Immature natural killer cell (primary cell): ENCODE results near the gene SNX20. TPM values are rescaled to one million over a fixed set of nuclear protein-coding genes. Genes with fewer than 3 reads are reported as not detected.

Source experiments
- DNase-seq, 3 donors: peaks; one replicate each; pipeline ENCODE4 v3.0.0; 2022; ENCODE audit warnings: mixed read lengths in 1 of 3
- H3K27ac Mint-ChIP-seq, 6 donors: one replicate each; pipeline ENCODE4 v1.8.0; 2020; ENCODE audit warnings: mixed read lengths in 6 of 6, mild to moderate bottlenecking in 5 of 6, inconsistent platforms in 4 of 6, moderate library complexity in 3 of 6
- H3K27me3 Mint-ChIP-seq, 3 donors: one replicate each; pipeline ENCODE4 v1.8.0; 2020 to 2021; ENCODE audit warnings: low read depth in 3 of 3, mild to moderate bottlenecking in 3 of 3, mixed read lengths in 3 of 3, moderate library complexity in 3 of 3, inconsistent platforms in 1 of 3
- H3K36me3 Mint-ChIP-seq, 3 donors: one replicate each; pipeline ENCODE4 v1.8.0; 2020; ENCODE audit warnings: mixed read lengths in 3 of 3, inconsistent platforms in 2 of 3, mild to moderate bottlenecking in 2 of 3
- H3K4me1 Mint-ChIP-seq, 2 donors: one replicate each; pipeline ENCODE4 v1.8.0; 2020; ENCODE audit warnings: inconsistent platforms in 2 of 2, mild to moderate bottlenecking in 2 of 2, mixed read lengths in 2 of 2, moderate library complexity in 1 of 2
- H3K4me3 Mint-ChIP-seq, 5 donors: one replicate each; pipeline ENCODE4 v1.8.0; 2020; ENCODE audit warnings: mild to moderate bottlenecking in 5 of 5, mixed read lengths in 5 of 5, inconsistent platforms in 3 of 5, moderate library complexity in 3 of 5
- H3K9me3 Mint-ChIP-seq, 6 donors: one replicate each; pipeline ENCODE4 v1.8.0; 2020; ENCODE audit warnings: mild to moderate bottlenecking in 6 of 6, mixed read lengths in 6 of 6, inconsistent platforms in 4 of 6, moderate library complexity in 3 of 6
- polyA plus RNA-seq, 3 donors: library from polyadenylated mRNA; unstranded; fragments of 300-500 nt; fragmentation: Illumina TruSeq; gene quantifications; one replicate each; pipeline ENCODE4 v1.2.3, GENCODE V29; 2021

The SNX20 gene
- polyA plus RNA-seq, 3 donors from 2014 or later: 28.7 to 74.9 (median 30.9) TPM

DNA sequence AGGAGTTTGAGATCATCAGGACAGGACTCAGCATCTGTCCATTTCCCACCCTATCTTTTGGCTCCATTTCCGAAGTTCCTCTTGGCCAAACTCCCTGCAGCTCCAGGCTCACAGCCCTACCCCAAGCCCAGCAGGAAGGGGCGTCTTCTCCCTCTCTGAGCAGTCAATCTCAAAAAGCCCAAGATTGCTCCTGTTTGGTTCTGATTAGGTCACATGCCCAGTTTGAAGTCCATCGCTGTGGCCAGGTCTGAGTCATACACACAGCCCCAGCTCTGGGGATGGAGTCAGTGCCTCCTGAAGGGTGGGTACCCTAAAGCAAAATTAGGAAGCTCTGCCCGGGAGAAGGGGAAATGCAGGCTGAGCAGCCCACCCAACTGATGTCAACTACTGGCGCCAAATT is 23.9 kb downstream of the SNX20 start:
- no peak overlapping the region for H3K27ac Mint-ChIP-seq
- no peaks in the 10 kb centered on the region for H3K36me3 Mint-ChIP-seq
- peaks cover 0 to 3% (median 0%) of the 10 kb centered on the region in 3 donors for H3K27me3 Mint-ChIP-seq
- no peak overlapping the region for H3K4me3 Mint-ChIP-seq
- no peaks in the 10 kb centered on the region for H3K9me3 Mint-ChIP-seq
- DNase-seq: no peak
- H3K4me1 Mint-ChIP-seq: no peaks in the 10 kb centered on the region

DNA sequence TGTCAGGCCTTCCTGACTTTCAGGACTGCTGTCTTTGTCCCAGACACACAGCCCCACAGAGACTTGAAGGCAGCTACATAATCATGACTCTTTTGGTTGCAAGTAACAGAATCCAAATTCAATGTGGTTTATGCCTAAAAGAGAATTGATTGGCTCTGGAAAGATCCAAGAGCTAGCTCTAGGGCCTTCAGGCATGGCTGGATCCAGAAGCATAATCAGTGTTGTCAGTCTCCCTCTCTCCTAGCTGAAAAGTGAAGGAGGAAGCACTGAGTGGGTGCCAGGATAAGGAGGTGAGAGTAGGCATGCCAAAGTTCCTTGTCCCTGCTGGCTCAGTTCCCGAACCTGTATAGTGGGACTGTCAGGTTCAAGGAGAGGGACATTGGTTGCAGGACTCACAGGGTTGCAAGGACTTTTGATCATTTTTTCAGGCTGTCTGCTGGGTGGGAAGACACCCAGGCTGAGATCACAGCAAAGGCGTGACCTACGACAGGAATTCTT is 25.5 kb downstream of the SNX20 start:
- H3K9me3 Mint-ChIP-seq: peaks cover 0 to 3% (median 0%) of the 10 kb centered on the region in 6 donors
- no peaks in the 10 kb centered on the region for H3K4me1 Mint-ChIP-seq
- no peak for DNase-seq
- no peaks in the 10 kb centered on the region for H3K27me3 Mint-ChIP-seq
- no peak overlapping the region for H3K4me3 Mint-ChIP-seq
- H3K27ac Mint-ChIP-seq: no peak overlapping the region
- peaks cover 0 to 5% (median 0%) of the 10 kb centered on the region in 3 donors for H3K36me3 Mint-ChIP-seq

DNA sequence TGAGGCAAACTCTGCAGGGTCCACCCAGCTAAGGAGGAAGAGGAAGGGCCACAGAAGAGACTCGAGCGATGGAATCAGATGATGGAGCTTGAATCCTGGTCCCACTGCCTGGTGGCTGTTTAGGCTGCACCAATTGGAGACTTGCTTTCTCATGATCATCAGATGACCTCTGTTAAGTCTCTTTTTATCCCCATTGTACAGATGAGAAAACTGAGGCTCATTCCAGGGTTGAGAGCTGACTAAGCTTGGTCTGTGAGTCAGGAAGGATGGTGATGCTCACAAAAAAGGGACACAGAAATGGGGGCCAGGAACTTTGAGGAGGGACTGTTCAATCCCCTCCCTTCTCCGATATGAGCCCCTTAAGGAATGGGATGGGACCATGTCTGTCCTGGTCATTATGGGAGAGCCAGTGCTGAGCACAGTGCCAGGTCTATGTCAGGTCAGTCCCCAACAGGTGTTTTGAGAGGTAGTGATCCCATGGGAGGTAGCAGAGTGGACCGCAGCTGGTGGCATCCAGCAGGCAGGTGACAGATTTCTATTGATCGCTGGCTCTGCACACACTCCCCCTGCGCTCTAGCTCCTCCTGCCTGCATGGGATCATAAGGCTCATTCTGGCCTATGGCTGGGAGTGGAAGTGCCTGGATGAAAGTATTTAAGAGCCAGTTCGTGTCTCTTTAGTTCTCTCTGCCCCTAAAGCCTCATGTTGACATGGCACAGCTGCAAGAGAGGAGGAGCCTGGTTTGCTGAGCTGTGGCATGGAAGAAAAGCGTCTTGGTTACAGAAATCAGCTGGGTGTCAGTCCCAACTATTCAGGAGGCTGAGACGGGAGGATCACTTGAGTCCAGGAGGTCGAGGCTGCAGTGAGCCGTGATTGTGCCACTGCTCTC is 27.2 kb downstream of the SNX20 start:
- H3K4me1 Mint-ChIP-seq: no peaks in the 10 kb centered on the region
- H3K4me3 Mint-ChIP-seq: no peak overlapping the region
- no peak overlapping the region for H3K27ac Mint-ChIP-seq
- H3K9me3 Mint-ChIP-seq: peaks cover 0 to 3% (median 0%) of the 10 kb centered on the region in 6 donors
- no peaks in the 10 kb centered on the region for H3K27me3 Mint-ChIP-seq
- H3K36me3 Mint-ChIP-seq: peaks cover 0 to 5% (median 4%) of the 10 kb centered on the region in 3 donors
- DNase-seq: no peak

DNA sequence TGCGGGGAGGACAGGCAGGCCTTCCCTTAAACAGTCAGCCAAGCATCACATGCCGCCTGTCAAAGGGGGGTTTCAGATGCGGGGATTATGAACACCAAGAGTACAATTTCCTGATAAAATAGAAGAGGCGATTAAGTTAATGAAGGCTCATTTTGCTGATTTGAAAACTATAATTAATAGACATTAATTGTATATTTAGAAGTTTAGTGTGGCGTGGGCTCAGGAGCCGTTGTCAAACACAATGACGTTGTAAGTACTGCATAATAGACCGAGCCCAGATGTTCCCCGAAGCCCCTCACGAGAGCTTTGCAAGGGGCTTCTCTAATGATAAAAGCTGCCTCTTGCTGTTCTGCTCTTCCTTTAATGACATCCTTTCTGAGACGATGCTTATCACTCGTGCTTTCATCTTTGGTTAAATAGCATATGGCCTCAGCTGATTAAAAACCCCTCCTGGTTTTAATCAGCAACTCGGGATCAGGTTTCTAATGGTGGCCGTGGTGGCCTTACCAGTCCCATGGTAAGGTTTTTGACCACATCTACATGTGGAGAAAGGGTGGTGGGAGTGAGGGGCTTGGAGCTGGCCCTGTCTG is 28.2 kb downstream of the SNX20 start:
- Mint-ChIP-seq H3K36me3 (peaks cover 0 to 11% (median 4%) of the 10 kb centered on the region in 3 donors), H3K9me3 (peaks cover 0 to 3% (median 0%) of the 10 kb centered on the region in 6 donors), H3K4me3 (no peak overlapping the region), H3K27ac (no peak overlapping the region), H3K4me1 (no peaks in the 10 kb centered on the region), H3K27me3 (peaks cover 0 to 2% (median 0%) of the 10 kb centered on the region in 3 donors)
- DNase-seq: no peak

DNA sequence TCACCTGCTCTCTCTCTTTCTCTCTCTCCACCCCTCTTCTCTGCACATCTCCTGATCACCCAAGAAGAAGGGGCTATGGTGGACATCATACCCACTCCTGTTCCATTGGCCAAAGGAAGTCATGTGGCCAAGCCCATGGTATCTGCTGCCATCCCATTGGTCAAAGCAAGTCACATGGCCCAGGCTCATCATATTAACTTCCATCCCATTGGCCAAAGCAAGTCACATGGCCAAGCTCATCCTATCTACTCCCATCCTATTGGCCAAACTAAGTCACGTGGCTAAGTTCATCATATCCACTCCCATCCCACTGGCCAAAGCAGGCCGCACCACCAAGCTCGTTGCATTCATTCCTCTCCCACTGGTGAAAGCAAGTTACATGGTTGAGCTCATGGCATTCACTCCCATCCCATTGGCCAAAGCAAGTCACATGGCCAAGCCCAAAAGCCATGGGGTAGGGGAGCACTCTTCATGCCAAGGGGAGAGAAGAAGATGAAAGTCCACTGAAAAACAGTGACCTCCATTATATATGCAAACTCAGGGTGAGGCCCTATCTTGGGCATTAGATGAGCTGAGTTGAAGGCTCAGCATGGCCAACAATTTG is 29.2 kb downstream of the SNX20 start:
- Mint-ChIP-seq H3K27me3 (peaks cover 0 to 2% (median 2%) of the 10 kb centered on the region in 3 donors), H3K4me1 (no peaks in the 10 kb centered on the region), H3K4me3 (no peak overlapping the region), H3K36me3 (peaks cover 0 to 11% (median 4%) of the 10 kb centered on the region in 3 donors), H3K9me3 (peaks cover 0 to 3% (median 0%) of the 10 kb centered on the region in 6 donors), H3K27ac (peak overlapping the region in 1 of 6 donors; percentile 60)
- DNase-seq: no peak

DNA sequence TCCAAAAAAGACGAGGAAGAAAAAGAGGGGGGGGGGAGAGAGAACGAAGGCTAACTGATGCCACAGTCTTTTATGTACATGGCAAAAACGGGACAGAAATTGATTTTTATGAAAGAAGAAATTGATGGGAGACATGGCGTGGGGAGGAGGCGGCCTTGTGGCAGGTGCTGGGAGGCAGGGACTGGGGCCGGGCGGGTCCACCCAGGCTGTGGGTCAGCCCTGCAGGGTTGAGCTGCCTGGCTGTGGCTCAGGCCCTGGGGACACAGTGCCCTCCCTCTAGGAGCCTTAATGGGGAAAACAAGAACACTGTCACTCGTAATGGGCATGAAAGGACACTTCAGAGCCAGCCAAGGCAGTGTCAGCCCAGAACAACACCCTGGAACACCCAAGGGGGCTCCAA is 34.8 kb downstream of the SNX20 start:
- Mint-ChIP-seq H3K27me3 (peaks cover 0 to 2% (median 2%) of the 10 kb centered on the region in 3 donors), H3K9me3 (no peaks in the 10 kb centered on the region), H3K4me3 (no peak overlapping the region), H3K4me1 (peaks cover 0 to 3% of the 10 kb centered on the region in 2 donors), H3K36me3 (peaks cover 0 to 6% (median 4%) of the 10 kb centered on the region in 3 donors), H3K27ac (no peak overlapping the region)
- no peak for DNase-seq

DNA sequence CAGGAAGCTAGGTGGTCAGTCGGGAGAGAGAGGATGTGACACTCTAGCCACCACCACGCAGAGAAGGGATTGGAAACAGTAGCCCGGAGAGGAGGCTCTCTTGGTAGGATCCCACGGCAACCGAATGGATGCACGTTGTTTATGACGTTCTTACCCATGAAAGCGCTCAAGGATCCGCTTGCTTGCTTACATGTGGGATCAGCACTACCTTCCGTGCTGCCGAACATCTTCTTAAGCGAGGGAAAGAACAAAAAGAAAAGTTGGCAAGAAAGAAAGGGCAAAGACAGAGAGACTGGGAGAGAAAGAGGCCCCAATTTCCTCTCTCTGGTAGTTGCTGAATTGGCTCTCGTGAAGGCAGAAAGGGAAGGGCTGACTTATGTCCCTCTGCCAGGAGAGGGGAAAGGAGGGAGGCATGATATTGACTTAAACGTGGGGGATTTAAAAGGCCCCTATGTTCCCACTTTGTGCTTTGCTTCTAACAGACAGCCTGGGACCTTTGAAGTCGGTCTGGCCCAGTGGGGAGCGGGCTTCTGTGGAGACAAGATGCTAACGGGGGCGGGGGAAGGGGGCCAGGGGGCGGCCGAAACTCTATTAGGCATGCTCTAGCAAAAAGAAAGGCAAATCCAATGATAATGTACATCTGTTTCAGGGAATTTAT is 35.4 kb downstream of the SNX20 start:
- H3K27ac Mint-ChIP-seq: no peak overlapping the region

DNA sequence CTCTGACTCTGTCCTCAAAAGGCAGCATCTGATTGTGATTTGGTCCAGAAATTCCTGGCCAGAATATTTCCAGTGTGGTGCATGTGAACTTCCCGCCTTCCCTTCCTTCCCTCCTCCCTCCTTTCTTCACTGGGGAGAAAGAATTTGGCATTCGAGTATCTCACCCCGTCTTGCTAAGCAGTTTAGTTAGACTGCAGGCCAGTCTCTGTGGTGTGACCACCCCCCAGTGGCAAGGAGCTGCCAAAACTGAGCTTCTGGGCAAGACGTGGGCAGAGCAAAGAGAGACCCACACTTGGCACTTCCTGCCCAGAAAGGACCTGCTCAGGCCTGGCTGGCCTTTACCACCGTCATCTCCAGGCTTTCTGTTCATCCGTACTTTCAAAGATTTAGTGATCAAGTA is 36.4 kb downstream of the SNX20 start:
- DNase-seq: peak; percentile 14 to 24 (median 18)
- peak overlapping the region in 1 of 6 donors; percentile 27 for H3K27ac Mint-ChIP-seq

More for the DNA sequence above, 35.4 kb downstream of the SNX20 start:
- DNase-seq: no peak
- Mint-ChIP-seq H3K9me3 (no peaks in the 10 kb centered on the region), H3K36me3 (peaks cover 0 to 6% (median 4%) of the 10 kb centered on the region in 3 donors), H3K4me3 (no peak overlapping the region), H3K27me3 (peaks cover 0 to 2% (median 2%) of the 10 kb centered on the region in 3 donors), H3K4me1 (peaks cover 0 to 3% of the 10 kb centered on the region in 2 donors)

DNA sequence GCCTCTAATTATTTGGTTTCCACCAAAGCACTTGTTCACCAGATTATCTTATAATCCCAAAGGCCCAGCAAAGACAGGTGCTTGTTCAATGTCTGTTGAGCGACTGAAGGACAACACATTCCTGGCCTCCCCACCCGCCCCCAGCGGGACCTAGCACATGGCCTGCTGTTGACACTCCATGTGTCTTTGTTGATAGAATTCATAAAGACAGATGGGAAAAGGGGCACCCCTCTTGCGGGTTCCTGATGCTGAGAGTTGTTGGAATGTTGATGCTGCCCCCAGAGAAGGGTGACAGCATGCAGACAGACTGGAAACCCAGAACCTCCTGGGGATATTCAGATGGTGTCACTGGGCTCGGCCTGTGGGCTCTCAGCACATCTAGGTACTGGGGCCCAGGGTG is 36.9 kb downstream of the SNX20 start:
- DNase-seq: no peak
- no peak overlapping the region for H3K4me3 Mint-ChIP-seq
- no peak overlapping the region for H3K27ac Mint-ChIP-seq
- H3K4me1 Mint-ChIP-seq: peaks cover 0 to 3% of the 10 kb centered on the region in 2 donors
- peaks cover 0 to 6% (median 2%) of the 10 kb centered on the region in 3 donors for H3K27me3 Mint-ChIP-seq
- H3K9me3 Mint-ChIP-seq: no peaks in the 10 kb centered on the region
- H3K36me3 Mint-ChIP-seq: peaks cover 0 to 6% (median 0%) of the 10 kb centered on the region in 3 donors

More for the DNA sequence above, 36.4 kb downstream of the SNX20 start:
- H3K27me3 Mint-ChIP-seq: peaks cover 0 to 4% (median 2%) of the 10 kb centered on the region in 3 donors
- H3K4me3 Mint-ChIP-seq: no peak overlapping the region
- H3K4me1 Mint-ChIP-seq: peaks cover 0 to 3% of the 10 kb centered on the region in 2 donors
- peaks cover 0 to 6% (median 0%) of the 10 kb centered on the region in 3 donors for H3K36me3 Mint-ChIP-seq
- H3K9me3 Mint-ChIP-seq: no peaks in the 10 kb centered on the region

DNA sequence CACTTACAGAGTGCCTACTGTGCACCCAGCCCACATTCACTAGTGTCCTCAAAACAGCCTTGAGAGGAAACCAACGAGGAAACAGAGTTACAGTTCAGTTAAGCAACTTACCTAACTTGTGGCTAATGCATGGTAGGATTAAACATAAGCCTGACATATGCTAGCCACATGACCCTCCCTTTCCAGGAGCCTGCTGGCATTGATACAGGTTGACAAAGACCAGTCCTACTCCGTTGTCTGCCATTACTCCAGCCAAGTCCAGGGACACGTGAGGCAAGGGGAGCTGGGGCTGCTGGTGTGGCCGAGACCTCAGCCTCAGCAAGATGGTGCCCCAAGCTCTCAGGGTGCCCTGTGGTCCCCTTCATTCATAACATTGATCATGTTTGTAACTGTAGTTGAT is 37.9 kb downstream of the SNX20 start:
- Mint-ChIP-seq H3K27ac (no peak overlapping the region), H3K4me3 (no peak overlapping the region), H3K9me3 (no peaks in the 10 kb centered on the region), H3K4me1 (peaks cover 0 to 3% of the 10 kb centered on the region in 2 donors), H3K36me3 (peaks cover 0 to 3% (median 0%) of the 10 kb centered on the region in 3 donors), H3K27me3 (peaks cover 0 to 8% (median 2%) of the 10 kb centered on the region in 3 donors)
- no peak for DNase-seq

DNA sequence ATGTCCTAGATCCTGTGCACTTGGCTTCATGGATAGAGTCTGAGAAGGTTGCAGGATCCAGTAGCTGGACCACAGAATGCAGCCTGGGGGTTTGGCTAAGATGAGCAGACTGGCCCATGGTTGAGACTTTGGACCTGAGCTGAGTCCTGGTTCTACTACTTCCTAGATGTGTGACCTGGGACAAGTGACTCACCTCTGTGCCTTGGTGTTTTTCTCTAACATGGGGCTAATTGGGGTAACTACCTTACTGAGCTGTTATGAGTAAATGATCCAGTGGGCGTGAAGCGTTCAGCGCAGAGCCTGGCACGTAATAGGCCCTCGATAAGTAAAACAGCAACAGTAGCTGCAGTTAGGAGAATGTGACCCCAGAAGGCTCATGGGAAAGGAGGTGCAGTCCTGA is 38.8 kb downstream of the SNX20 start:
- no peaks in the 10 kb centered on the region for H3K36me3 Mint-ChIP-seq
- no peak for DNase-seq
- H3K27me3 Mint-ChIP-seq: peaks cover 1 to 6% (median 4%) of the 10 kb centered on the region in 3 donors
- no peak overlapping the region for H3K4me3 Mint-ChIP-seq
- H3K4me1 Mint-ChIP-seq: peaks cover 0 to 3% of the 10 kb centered on the region in 2 donors
- H3K27ac Mint-ChIP-seq: no peak overlapping the region
- H3K9me3 Mint-ChIP-seq: no peaks in the 10 kb centered on the region

DNA sequence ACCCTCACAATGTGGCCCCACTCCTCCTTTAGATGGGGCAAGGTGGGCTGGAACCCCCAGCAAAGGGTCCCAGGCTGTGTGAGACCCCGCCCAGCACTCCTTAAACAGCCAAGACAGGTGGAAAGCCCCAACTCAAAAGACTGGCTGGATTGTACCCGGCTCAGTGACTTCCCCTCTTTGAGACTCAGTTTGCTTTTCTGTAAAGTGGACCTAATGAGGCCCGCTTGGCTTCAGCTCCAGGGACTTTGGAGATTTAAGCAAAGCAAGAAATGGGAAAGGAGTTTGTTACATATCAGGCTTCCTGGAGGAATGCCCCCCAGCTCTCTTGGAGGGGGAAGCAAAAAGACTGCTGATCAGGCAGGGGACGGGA is 39.3 kb downstream of the SNX20 start:
- Mint-ChIP-seq H3K4me3 (no peak overlapping the region), H3K27ac (no peak overlapping the region), H3K27me3 (peaks cover 2 to 6% (median 5%) of the 10 kb centered on the region in 3 donors), H3K36me3 (no peaks in the 10 kb centered on the region), H3K9me3 (no peaks in the 10 kb centered on the region), H3K4me1 (peaks cover 0 to 3% of the 10 kb centered on the region in 2 donors)
- DNase-seq: no peak
